Suprapubic skin (tissue), 4 donors: ENCODE measurements around the gene MAP2K6. TPM values are rescaled to one million over a fixed set of nuclear protein-coding genes. Genes with fewer than 3 reads are reported as not detected.

Experiments used
- DNase-seq, 2 donors: peaks; one replicate each; pipeline ENCODE4 v3.0.0-alpha.2; 2019; ENCODE audit warnings: low spot score in 2 of 2
- H3K27ac ChIP-seq: fragments of 200-600 bp; sonication (generic); one replicate; pipeline ENCODE4 v1.5.1; 2019
- H3K27me3 ChIP-seq: fragments of 200-600 bp; sonication (generic); one replicate; pipeline ENCODE4 v1.5.1; 2019
- H3K36me3 ChIP-seq: fragments of 200-600 bp; sonication (generic); one replicate; pipeline ENCODE4 v1.5.1; 2019
- H3K4me1 ChIP-seq: fragments of 200-600 bp; sonication (generic); one replicate; pipeline ENCODE4 v1.5.1; 2019
- H3K4me3 ChIP-seq: fragments of 200-600 bp; sonication (generic); one replicate; pipeline ENCODE4 v1.5.1; 2019; ENCODE audit warnings: mild to moderate bottlenecking
- H3K9me3 ChIP-seq: fragments of 200-600 bp; sonication (generic); one replicate; pipeline ENCODE4 v1.5.1; 2019
- CTCF ChIP-seq, 2 donors: fragments of 200-600 bp in 1 of 2; fragments of 450-650 bp in 1 of 2; sonication (generic) in 1 of 2; IDR thresholded peaks; one replicate each; pipeline ENCODE4 v1.5.1; 2016 to 2019; ENCODE audit warnings: antibody characterized with exemption in 2 of 2, mild to moderate bottlenecking in 1 of 2, moderate library complexity in 1 of 2
- EP300 ChIP-seq: sonication (generic); formaldehyde crosslinking; IDR thresholded peaks from one replicate; pipeline ENCODE4 v1.6.1; 2017; ENCODE audit warnings: antibody characterized with exemption
- POLR2A ChIP-seq, 2 donors: fragments of 450-650 bp; IDR thresholded peaks; one replicate each; pipeline ENCODE4 v1.6.1; 2017; ENCODE audit warnings: antibody characterized with exemption in 2 of 2, mild to moderate bottlenecking in 2 of 2, moderate library complexity in 2 of 2
- POLR2AphosphoS5 ChIP-seq, 3 donors: sonication (generic); formaldehyde crosslinking; IDR thresholded peaks; one replicate each; pipeline ENCODE4 v1.6.1; 2017; ENCODE audit warnings: antibody characterized with exemption in 3 of 3
- WGBS: methylation state at CpG from one replicate; pipeline ENCODE4 v1.1.5; 2018; 5-methylcytosine and 5-hydroxymethylcytosine counted together
- total RNA-seq, 4 donors: library from RNA; depleted of rRNA; stranded (reverse); fragments of >200 nt; gene quantifications; one replicate each; pipeline ENCODE4 v1.1.0, GENCODE V29; 2016

Gene MAP2K6
- total RNA-seq, 4 donors from 2014 or later: 2.4 to 6.3 (median 3.9) TPM

- no peaks in the 10 kb centered on the region for H3K27me3 ChIP-seq
- H3K4me1 ChIP-seq: peaks cover 14% of the 10 kb centered on the region
- H3K9me3 ChIP-seq: no peaks in the 10 kb centered on the region
- TF ChIP-seq POLR2A (IDR thresholded peaks at IDR 0.05): no peak
- no peak for DNase-seq
- H3K4me3 ChIP-seq: no peak overlapping the region
- no peak overlapping the region for H3K27ac ChIP-seq
- no peaks in the 10 kb centered on the region for H3K36me3 ChIP-seq
- WGBS: 95% methylated on average over 2 of the region's 2 CpGs
These were observed 13.1 kb downstream of the MAP2K6 start for GRCh38 chr17:69427486-69428197.

GRCh38 chr17:69428252-69428980 is 13.9 kb downstream of the MAP2K6 start:
- no peak for TF ChIP-seq CTCF (IDR thresholded peaks at IDR 0.05)
- TF ChIP-seq POLR2A (IDR thresholded peaks at IDR 0.05): no peak
- no peak for TF ChIP-seq EP300
- TF ChIP-seq POLR2AphosphoS5 (IDR thresholded peaks at IDR 0.05): no peak
- no peaks in the 10 kb centered on the region for H3K36me3 ChIP-seq
- H3K9me3 ChIP-seq: no peaks in the 10 kb centered on the region
- H3K4me1 ChIP-seq: peaks cover 14% of the 10 kb centered on the region
- WGBS: 90% methylated on average over 6 of the region's 6 CpGs
- no peaks in the 10 kb centered on the region for H3K27me3 ChIP-seq
- no peak overlapping the region for H3K4me3 ChIP-seq
- H3K27ac ChIP-seq: no peak overlapping the region
- DNase-seq: no peak

- no peaks in the 10 kb centered on the region for H3K27me3 ChIP-seq
- no peaks in the 10 kb centered on the region for H3K9me3 ChIP-seq
- peaks cover 25% of the 10 kb centered on the region for H3K4me1 ChIP-seq
- no peak overlapping the region for H3K4me3 ChIP-seq
- no peaks in the 10 kb centered on the region for H3K36me3 ChIP-seq
- 52% methylated on average over 4 of the region's 4 CpGs for WGBS
- H3K27ac ChIP-seq: no peak overlapping the region
- no peak for DNase-seq
- TF ChIP-seq POLR2A (IDR thresholded peaks at IDR 0.05) (no peak), POLR2AphosphoS5 (IDR thresholded peaks at IDR 0.05) (no peak), EP300 (no peak), CTCF (IDR thresholded peaks at IDR 0.05) (no peak)
These were observed 16.0 kb downstream of the MAP2K6 start for GRCh38 chr17:69430488-69430887.

- no peaks in the 10 kb centered on the region for H3K9me3 ChIP-seq
- no peaks in the 10 kb centered on the region for H3K36me3 ChIP-seq
- WGBS: 99% methylated on average over 3 of the region's 3 CpGs
- TF ChIP-seq EP300: no peak
- TF ChIP-seq CTCF (IDR thresholded peaks at IDR 0.05): no peak
- TF ChIP-seq POLR2A (IDR thresholded peaks at IDR 0.05): no peak
- TF ChIP-seq POLR2AphosphoS5 (IDR thresholded peaks at IDR 0.05): no peak
- no peaks in the 10 kb centered on the region for H3K27me3 ChIP-seq
- DNase-seq: no peak
- no peak overlapping the region for H3K27ac ChIP-seq
- no peak overlapping the region for H3K4me3 ChIP-seq
- peaks cover 25% of the 10 kb centered on the region for H3K4me1 ChIP-seq
These were observed 17.3 kb downstream of the MAP2K6 start for GRCh38 chr17:69431835-69432234.

GRCh38 chr17:69433093-69433492 is 18.6 kb downstream of the MAP2K6 start:
- H3K4me1 ChIP-seq: peaks cover 22% of the 10 kb centered on the region
- H3K27me3 ChIP-seq: no peaks in the 10 kb centered on the region
- no peaks in the 10 kb centered on the region for H3K9me3 ChIP-seq
- no peak for DNase-seq
- no peak overlapping the region for H3K4me3 ChIP-seq
- no peaks in the 10 kb centered on the region for H3K36me3 ChIP-seq
- H3K27ac ChIP-seq: no peak overlapping the region
- whole genome bisulfite sequencing: 83% methylated on average over 3 of the region's 3 CpGs
- TF ChIP-seq EP300 (no peak), CTCF (IDR thresholded peaks at IDR 0.05) (no peak), POLR2AphosphoS5 (IDR thresholded peaks at IDR 0.05) (no peak), POLR2A (IDR thresholded peaks at IDR 0.05) (no peak)
